OCI-LY7 (cell line): ENCODE results near the gene MYBPHL. TPM values are rescaled to one million over a fixed set of nuclear protein-coding genes. Genes with fewer than 3 reads are reported as not detected.

Source experiments
- BruUV-seq: library from RNA; stranded (reverse); fragments of 400-500 nt; replicated peaks from 2 replicates; lab custom pipeline; 2021; lab: Mats Ljungman, UMichigan
- CTCF ChIA-PET: fragments of 300-600 bp; sonication (Branson Sonifier 250); formaldehyde crosslinking; loops from one replicate; lab custom pipeline; 2022; ENCODE audit warnings: antibody characterized with exemption; ENCODE audit not compliant: unreplicated experiment; lab: Charles Lee
- POLR2A ChIA-PET: fragments of 300-600 bp; sonication (Branson Sonifier 250); formaldehyde crosslinking; loops from one replicate; lab custom pipeline; 2022; ENCODE audit warnings: antibody characterized with exemption; lab: Charles Lee
- DNase-seq: peaks from one replicate; pipeline ENCODE4 v3.0.0-alpha.2; 2015; ENCODE audit warnings: low spot score
- H2AFZ ChIP-seq: fragments of 200-600 bp; sonication (generic), shearing (Covaris generic); 2 replicates; pipeline ENCODE4 v1.6.1; 2014; ENCODE audit warnings: mild to moderate bottlenecking, antibody characterized with exemption, low read length, moderate library complexity
- H3K27ac ChIP-seq: fragments of 200-600 bp; sonication (generic); 2 replicates; pipeline ENCODE4 v1.5.1; 2014; ENCODE audit warnings: mixed run types, low read depth, mild to moderate bottlenecking, moderate library complexity, low read length, inconsistent platforms; ENCODE audit not compliant: poor library complexity, severe bottlenecking
- H3K36me3 ChIP-seq: fragments of 200-600 bp; sonication (generic); 2 replicates; pipeline ENCODE4 v1.6.1; 2014; ENCODE audit warnings: mild to moderate bottlenecking, antibody characterized with exemption, low read length, moderate library complexity, mixed read lengths; ENCODE audit not compliant: insufficient read depth
- H3K4me1 ChIP-seq: fragments of 200-600 bp; sonication (generic); 2 replicates; pipeline ENCODE4 v1.5.1; 2014; ENCODE audit warnings: mild to moderate bottlenecking, low read length; ENCODE audit not compliant: insufficient read depth, poor library complexity, severe bottlenecking
- H3K4me2 ChIP-seq: fragments of 200-600 bp; sonication (generic); 2 replicates; pipeline ENCODE4 v1.6.1; 2014; ENCODE audit warnings: mild to moderate bottlenecking, low read length
- H3K4me3 ChIP-seq: fragments of 200-600 bp; sonication (generic); 2 replicates; pipeline ENCODE4 v1.5.1; 2014; ENCODE audit warnings: mild to moderate bottlenecking, low read depth, low read length; ENCODE audit not compliant: poor library complexity, severe bottlenecking
- H3K79me2 ChIP-seq: fragments of 200-600 bp; sonication (generic); 2 replicates; pipeline ENCODE4 v1.6.1; 2016; ENCODE audit warnings: low read depth, mild to moderate bottlenecking, low read length, moderate library complexity, mixed read lengths; ENCODE audit not compliant: insufficient read depth
- H3K9me2 ChIP-seq: fragments of 200-600 bp; sonication (generic); 2 replicates; pipeline ENCODE4 v1.6.1; 2016; ENCODE audit warnings: mild to moderate bottlenecking, low read length, mixed read lengths; ENCODE audit not compliant: insufficient read depth
- H3K9me3 ChIP-seq: fragments of 200-600 bp; sonication (generic); 2 replicates; pipeline ENCODE4 v1.6.1; 2014; ENCODE audit warnings: mild to moderate bottlenecking, mixed run types, low read length, mixed read lengths
- H4K20me1 ChIP-seq: fragments of 200-600 bp; sonication (generic); 2 replicates; pipeline ENCODE4 v1.6.1; 2014; ENCODE audit warnings: mild to moderate bottlenecking, antibody characterized with exemption, low read length, moderate library complexity, mixed read lengths; ENCODE audit not compliant: insufficient read depth
- EZH2phosphoT487 ChIP-seq: fragments of 200-600 bp; sonication (generic); IDR thresholded peaks from 2 replicates; pipeline ENCODE4 v1.6.1; 2018; ENCODE audit warnings: low read depth, borderline replicate concordance, mild to moderate bottlenecking, mixed run types, antibody characterized with exemption, low read length, moderate library complexity, mixed read lengths
- intact Hi-C: fragments of 100-400 bp; cut with micrococcal nuclease; formaldehyde crosslinking; loops from one replicate; pipeline ENCODE4 v1.10.0; 2022; ENCODE audit not compliant: unreplicated experiment
- total RNA-seq, 2 experiments: library from RNA; depleted of rRNA in 1 of 2; stranded (reverse); fragments of >200 nt in 1 of 2; shearing (Covaris generic) in 1 of 2; gene quantifications; 2 replicates each; pipeline ENCODE4 v1.2.3, GENCODE V29; 2014 to 2022
- TF ChIP-seq, protein P1 (sequence below): fragments of 200-600 bp; sonication (generic); conservative IDR thresholded peaks from 2 replicates; pipeline ENCODE4 v1.5.1; 2014; ENCODE audit warnings: mild to moderate bottlenecking, antibody characterized with exemption, low read length, moderate library complexity, mixed read lengths

The MYBPHL gene
- total RNA-seq, 2 experiments from 2014 or later = 0.16 TPM; not detected in 1

GRCh38 chr1:109268431-109269211 is 38.2 kb downstream of the MYBPHL start:
- intact Hi-C loops = no loop called here
- no peak for DNase-seq
- H3K79me2 ChIP-seq = no peaks in the 10 kb centered on the region
- no peak overlapping the region for H2AFZ ChIP-seq
- BruUV-seq = no TSS peak
- H3K9me2 ChIP-seq = no peaks in the 10 kb centered on the region
- no peak overlapping the region for H3K4me3 ChIP-seq
- CTCF ChIA-PET = no interaction called here
- H4K20me1 ChIP-seq = no peaks in the 10 kb centered on the region
- no peaks in the 10 kb centered on the region for H3K4me1 ChIP-seq
- H3K36me3 ChIP-seq = no peaks in the 10 kb centered on the region
- TF ChIP-seq, protein P1, sequence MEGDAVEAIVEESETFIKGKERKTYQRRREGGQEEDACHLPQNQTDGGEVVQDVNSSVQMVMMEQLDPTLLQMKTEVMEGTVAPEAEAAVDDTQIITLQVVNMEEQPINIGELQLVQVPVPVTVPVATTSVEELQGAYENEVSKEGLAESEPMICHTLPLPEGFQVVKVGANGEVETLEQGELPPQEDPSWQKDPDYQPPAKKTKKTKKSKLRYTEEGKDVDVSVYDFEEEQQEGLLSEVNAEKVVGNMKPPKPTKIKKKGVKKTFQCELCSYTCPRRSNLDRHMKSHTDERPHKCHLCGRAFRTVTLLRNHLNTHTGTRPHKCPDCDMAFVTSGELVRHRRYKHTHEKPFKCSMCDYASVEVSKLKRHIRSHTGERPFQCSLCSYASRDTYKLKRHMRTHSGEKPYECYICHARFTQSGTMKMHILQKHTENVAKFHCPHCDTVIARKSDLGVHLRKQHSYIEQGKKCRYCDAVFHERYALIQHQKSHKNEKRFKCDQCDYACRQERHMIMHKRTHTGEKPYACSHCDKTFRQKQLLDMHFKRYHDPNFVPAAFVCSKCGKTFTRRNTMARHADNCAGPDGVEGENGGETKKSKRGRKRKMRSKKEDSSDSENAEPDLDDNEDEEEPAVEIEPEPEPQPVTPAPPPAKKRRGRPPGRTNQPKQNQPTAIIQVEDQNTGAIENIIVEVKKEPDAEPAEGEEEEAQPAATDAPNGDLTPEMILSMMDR = no peak
- no peak for TF ChIP-seq EZH2phosphoT487
- H3K27ac ChIP-seq = no peak overlapping the region
- POLR2A ChIA-PET = no interaction called here
- no peak overlapping the region for H3K4me2 ChIP-seq
- H3K9me3 ChIP-seq = no peaks in the 10 kb centered on the region

DNA sequence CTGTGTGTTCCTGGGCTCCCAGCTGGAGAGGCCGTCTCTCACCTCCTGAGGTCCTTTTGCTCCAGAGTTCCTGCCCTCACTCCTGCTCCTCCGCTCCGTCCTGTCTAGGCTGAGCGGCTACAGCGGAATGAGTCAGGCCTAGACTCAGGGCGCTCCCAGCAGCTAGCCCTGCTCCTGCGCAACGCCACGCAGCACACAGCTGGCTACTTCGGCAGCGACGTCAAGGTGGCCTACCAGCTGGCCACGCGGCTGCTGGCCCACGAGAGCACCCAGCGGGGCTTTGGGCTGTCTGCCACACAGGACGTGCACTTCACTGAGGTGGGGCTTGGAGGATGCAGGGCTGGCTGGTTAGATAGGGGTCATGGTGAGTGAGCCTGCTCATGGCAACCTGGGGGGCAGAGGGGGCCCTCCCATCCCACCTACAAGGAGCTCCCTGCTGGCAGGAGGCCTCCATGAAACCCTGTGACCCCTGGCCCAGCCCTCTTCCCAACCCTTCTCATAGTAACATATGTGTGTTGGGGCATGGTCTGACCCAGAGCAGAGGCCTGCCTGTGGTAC is 39.0 kb downstream of the MYBPHL start:
- Histone ChIP-seq H3K4me2 (no peak overlapping the region), H3K9me3 (no peaks in the 10 kb centered on the region), H3K27ac (no peak overlapping the region), H3K4me3 (no peak overlapping the region), H3K4me1 (no peaks in the 10 kb centered on the region), H2AFZ (no peak overlapping the region), H3K36me3 (no peaks in the 10 kb centered on the region), H3K79me2 (no peaks in the 10 kb centered on the region), H3K9me2 (no peaks in the 10 kb centered on the region), H4K20me1 (no peaks in the 10 kb centered on the region)
- POLR2A ChIA-PET = no interaction called here
- TF ChIP-seq EZH2phosphoT487 = no peak
- TF ChIP-seq, protein P1 = no peak
- intact Hi-C loops = no loop called here
- BruUV-seq = no TSS peak
- no peak for DNase-seq
- CTCF ChIA-PET = no interaction called here

GRCh38 chr1:109266965-109267364 is 39.8 kb downstream of the MYBPHL start:
- BruUV-seq = no TSS peak
- no peak overlapping the region for H3K4me2 ChIP-seq
- no peak overlapping the region for H2AFZ ChIP-seq
- intact Hi-C loops = no loop called here
- no peaks in the 10 kb centered on the region for H4K20me1 ChIP-seq
- POLR2A ChIA-PET = interaction anchor here (0.7 kb wide), 1 partner anchor 13 kb away, joined by 4 read pairs; no protein-coding TSS in a partner anchor
- no peaks in the 10 kb centered on the region for H3K4me1 ChIP-seq
- no peak overlapping the region for H3K27ac ChIP-seq
- H3K4me3 ChIP-seq = no peak overlapping the region
- TF ChIP-seq, protein P1 = no peak
- TF ChIP-seq EZH2phosphoT487 = no peak
- CTCF ChIA-PET = no interaction called here
- DNase-seq = no peak
- H3K36me3 ChIP-seq = no peaks in the 10 kb centered on the region
- no peaks in the 10 kb centered on the region for H3K9me2 ChIP-seq
- H3K9me3 ChIP-seq = no peaks in the 10 kb centered on the region
- H3K79me2 ChIP-seq = no peaks in the 10 kb centered on the region
